Skeletal muscle tissue (tissue), 4 donors: ENCODE results near the gene ZMIZ2. TPM values are rescaled to one million over a fixed set of nuclear protein-coding genes. Genes with fewer than 3 reads are reported as not detected.

Experiments used
- H3K27ac ChIP-seq: one replicate; pipeline ENCODE4 v1.7.0; 2013; ENCODE audit warnings: mild to moderate bottlenecking, low read depth, low read length, inconsistent platforms
- H3K27me3 ChIP-seq, 3 donors: one replicate each; pipeline ENCODE4 v1.7.0; 2013; ENCODE audit warnings: low read length in 3 of 3; ENCODE audit not compliant: control insufficient read depth in 3 of 3, insufficient read depth in 3 of 3
- H3K36me3 ChIP-seq, 3 donors: one replicate each; pipeline ENCODE4 v1.7.0; 2013; ENCODE audit warnings: low read length in 3 of 3; ENCODE audit not compliant: control insufficient read depth in 3 of 3, insufficient read depth in 3 of 3
- H3K4me1 ChIP-seq, 3 donors: one replicate each; pipeline ENCODE4 v1.7.0; 2013; ENCODE audit warnings: low read length in 3 of 3, mild to moderate bottlenecking in 3 of 3; ENCODE audit not compliant: control insufficient read depth in 3 of 3, insufficient read depth in 3 of 3
- H3K4me3 ChIP-seq, 3 donors: one replicate each; pipeline ENCODE4 v1.7.0; 2013; ENCODE audit warnings: low read length in 3 of 3
- H3K9ac ChIP-seq, 3 donors: one replicate each; pipeline ENCODE4 v1.7.0; 2013; ENCODE audit warnings: low read length in 3 of 3, mild to moderate bottlenecking in 3 of 3, moderate library complexity in 2 of 3, low read depth in 1 of 3
- H3K9me3 ChIP-seq, 3 donors: one replicate each; pipeline ENCODE4 v1.7.0; 2013; ENCODE audit warnings: low read length in 3 of 3; ENCODE audit not compliant: control insufficient read depth in 3 of 3
- total RNA-seq: library from RNA; depleted of rRNA; stranded (reverse); fragments of >200 nt; gene quantifications from one replicate; pipeline ENCODE4 v1.2.3, GENCODE V29; 2014
- donor health status: Osteomylitis.

Gene ZMIZ2
- total RNA-seq, 1 donor from 2014 or later: 4.2 TPM

- no peaks in the 10 kb centered on the region for H3K36me3 ChIP-seq
- no peaks in the 10 kb centered on the region for H3K4me1 ChIP-seq
- H3K9ac ChIP-seq: no peak overlapping the region
- no peak overlapping the region for H3K27ac ChIP-seq
- H3K9me3 ChIP-seq: no peaks in the 10 kb centered on the region
- H3K27me3 ChIP-seq: no peaks in the 10 kb centered on the region
- no peak overlapping the region for H3K4me3 ChIP-seq
These were observed 9.6 kb upstream of the ZMIZ2 start for GRCh38 chr7:44738876-44739665.

GRCh38 chr7:44740055-44740454 lies 8.6 kb upstream of the ZMIZ2 start:
- Histone ChIP-seq H3K4me1 (no peaks in the 10 kb centered on the region), H3K27ac (no peak overlapping the region), H3K36me3 (no peaks in the 10 kb centered on the region), H3K9ac (no peak overlapping the region), H3K9me3 (no peaks in the 10 kb centered on the region), H3K4me3 (no peak overlapping the region), H3K27me3 (no peaks in the 10 kb centered on the region)

- no peak overlapping the region for H3K9ac ChIP-seq
- no peaks in the 10 kb centered on the region for H3K36me3 ChIP-seq
- peaks cover 0 to 6% (median 0%) of the 10 kb centered on the region in 3 donors for H3K4me1 ChIP-seq
- H3K4me3 ChIP-seq: no peak overlapping the region
- H3K27ac ChIP-seq: no peak overlapping the region
- H3K27me3 ChIP-seq: no peaks in the 10 kb centered on the region
- H3K9me3 ChIP-seq: no peaks in the 10 kb centered on the region
These were observed 4.9 kb upstream of the ZMIZ2 start for GRCh38 chr7:44743750-44744149.

- H3K27me3 ChIP-seq: no peaks in the 10 kb centered on the region
- peak overlapping the region; percentile 77 to 87 (median 86) for H3K4me3 ChIP-seq
- H3K27ac ChIP-seq: peak overlapping the region; percentile 47
- H3K9ac ChIP-seq: peak overlapping the region; percentile 81 to 87 (median 87)
- H3K9me3 ChIP-seq: no peaks in the 10 kb centered on the region
- H3K4me1 ChIP-seq: peaks cover 22 to 30% (median 23%) of the 10 kb centered on the region in 3 donors
- H3K36me3 ChIP-seq: peaks cover 0 to 4% (median 0%) of the 10 kb centered on the region in 3 donors
These were observed 493 bp downstream of the ZMIZ2 start for GRCh38 chr7:44748948-44749731.

- H3K4me1 ChIP-seq: peaks cover 27 to 37% (median 28%) of the 10 kb centered on the region in 3 donors
- H3K9ac ChIP-seq: peak overlapping the region in 2 of 3 donors; percentile 45 to 87
- no peak overlapping the region for H3K27ac ChIP-seq
- peaks cover 0 to 4% (median 0%) of the 10 kb centered on the region in 3 donors for H3K36me3 ChIP-seq
- peak overlapping the region; percentile 77 to 87 (median 86) for H3K4me3 ChIP-seq
- no peaks in the 10 kb centered on the region for H3K27me3 ChIP-seq
- no peaks in the 10 kb centered on the region for H3K9me3 ChIP-seq
These were observed 1.3 kb downstream of the ZMIZ2 start for GRCh38 chr7:44749992-44750391.

- Histone ChIP-seq H3K4me1 (peaks cover 28 to 41% (median 32%) of the 10 kb centered on the region in 3 donors), H3K27ac (no peak overlapping the region), H3K36me3 (peaks cover 0 to 4% (median 0%) of the 10 kb centered on the region in 3 donors), H3K27me3 (no peaks in the 10 kb centered on the region), H3K9ac (peak overlapping the region in 1 of 3 donors; percentile 57), H3K9me3 (no peaks in the 10 kb centered on the region), H3K4me3 (no peak overlapping the region)
These were observed 1.8 kb downstream of the ZMIZ2 start for GRCh38 chr7:44750424-44750823.

GRCh38 chr7:44750921-44751571 lies 2.4 kb downstream of the ZMIZ2 start:
- no peaks in the 10 kb centered on the region for H3K27me3 ChIP-seq
- H3K36me3 ChIP-seq: peaks cover 0 to 4% (median 0%) of the 10 kb centered on the region in 3 donors
- peak overlapping the region in 1 of 3 donors; percentile 25 for H3K9ac ChIP-seq
- H3K27ac ChIP-seq: no peak overlapping the region
- H3K4me1 ChIP-seq: peaks cover 33 to 47% (median 38%) of the 10 kb centered on the region in 3 donors
- no peaks in the 10 kb centered on the region for H3K9me3 ChIP-seq
- no peak overlapping the region for H3K4me3 ChIP-seq

GRCh38 chr7:44752822-44753221 lies 4.2 kb downstream of the ZMIZ2 start:
- H3K27ac ChIP-seq: no peak overlapping the region
- H3K9me3 ChIP-seq: no peaks in the 10 kb centered on the region
- H3K4me1 ChIP-seq: peaks cover 40 to 56% (median 44%) of the 10 kb centered on the region in 3 donors
- H3K27me3 ChIP-seq: no peaks in the 10 kb centered on the region
- no peak overlapping the region for H3K9ac ChIP-seq
- H3K4me3 ChIP-seq: no peak overlapping the region
- peaks cover 4 to 10% (median 9%) of the 10 kb centered on the region in 3 donors for H3K36me3 ChIP-seq

- peaks cover 31 to 44% (median 35%) of the 10 kb centered on the region in 3 donors for H3K4me1 ChIP-seq
- H3K9ac ChIP-seq: peak overlapping the region in 2 of 3 donors; percentile 57 to 64
- no peaks in the 10 kb centered on the region for H3K9me3 ChIP-seq
- H3K27me3 ChIP-seq: no peaks in the 10 kb centered on the region
- H3K4me3 ChIP-seq: peak overlapping the region in 1 of 3 donors; percentile 6
- peak overlapping the region; percentile 25 for H3K27ac ChIP-seq
- peaks cover 10 to 22% (median 14%) of the 10 kb centered on the region in 3 donors for H3K36me3 ChIP-seq
These were observed 6.4 kb downstream of the ZMIZ2 start for GRCh38 chr7:44754802-44755697.
